ENCODE measurements around the gene BAD. TPM values are rescaled to one million over a fixed set of nuclear protein-coding genes. Genes with fewer than 3 reads are reported as not detected.
A peak's percentile ranks its signal among the peaks of the same experiment; 100 is the strongest.

BAD gene
- polyA plus RNA-seq, 2 of the 4 experiments (the other 2 are of a cell fraction) = 33.7 to 68.4 TPM

DNA sequence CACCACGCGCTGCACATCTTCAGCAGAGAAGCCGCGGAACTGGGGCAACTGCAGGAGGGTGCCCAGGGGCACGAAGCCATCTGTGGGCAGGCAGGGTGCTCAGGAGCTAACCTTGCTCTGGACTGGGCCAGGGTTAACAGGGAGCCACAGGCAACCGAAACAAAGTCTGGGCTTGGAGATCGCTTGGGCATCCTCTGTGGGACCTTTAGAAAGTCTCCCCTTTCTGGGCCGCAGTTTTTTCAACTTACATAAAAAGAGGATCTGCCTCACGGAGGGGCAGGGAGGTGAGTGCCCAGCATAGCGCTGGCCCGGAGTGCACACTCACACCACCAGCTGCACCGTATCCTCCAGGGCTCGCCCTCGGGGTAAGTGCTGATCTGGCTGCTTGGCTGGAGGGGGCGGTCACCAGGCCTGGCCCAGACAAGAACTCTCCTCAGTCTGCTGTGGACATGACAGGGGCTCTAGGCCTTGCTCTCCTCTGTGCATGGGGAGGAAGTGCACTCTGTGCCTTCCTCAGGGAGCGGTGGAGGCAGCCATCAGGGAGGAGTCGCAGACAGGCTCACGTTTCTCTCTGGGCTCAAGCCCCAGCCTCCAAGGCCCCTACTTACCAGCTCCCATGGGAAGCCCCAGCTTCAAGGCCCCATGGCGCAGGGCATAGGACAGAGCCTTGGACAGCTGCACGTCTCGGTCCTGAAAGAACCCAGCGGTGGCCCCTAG, 59.4 kb downstream of the BAD start:
- FAIRE-seq (no peak), DNase-seq (ENCODE audit: low read depth in 1 of 2, low spot score in 1 of 2) (no peak), ATAC-seq (peak in 1 of 2 experiments; percentile 2; a peak in 3 of 6 replicates)
- ChIA-PET POLR2A (interaction anchor here (1.3 to 2.9 kb wide), 2 partner anchors 16 to 40 kb away, joined by 11 to 16 read pairs; partner anchors contain the start of genes FKBP2 and STIP1), CTCF (interaction anchor here (1.4 to 19.9 kb wide), 9 partner anchors 8 to 78 kb away, joined by 3 to 254 read pairs (median 10); partner anchors contain the start of genes ESRRA, FERMT3, PLCB3 and STIP1)
- 81% methylated on average over 22 of the region's 22 CpGs for WGBS (ENCODE audit: missing lambda C conversion rate)
- Histone ChIP-seq H3K27ac (peak overlapping the region; percentile 93 to 99), H3K9me3 (no peaks in the 10 kb centered on the region), H3K4me3 (peak overlapping the region; percentile 97), H3K4me1 (peaks cover 30% of the 10 kb centered on the region), H3K4me2 (peak overlapping the region; percentile 100)
- TF ChIP-seq POLR2A (IDR thresholded peaks at IDR 0.05; ENCODE audit: low read length) = 0 out of 2 replicates have a peak, but pooled peaks have one; percentile 6
- TF ChIP-seq KDM5A (IDR thresholded peaks at IDR 0.05) = no peak

DNA sequence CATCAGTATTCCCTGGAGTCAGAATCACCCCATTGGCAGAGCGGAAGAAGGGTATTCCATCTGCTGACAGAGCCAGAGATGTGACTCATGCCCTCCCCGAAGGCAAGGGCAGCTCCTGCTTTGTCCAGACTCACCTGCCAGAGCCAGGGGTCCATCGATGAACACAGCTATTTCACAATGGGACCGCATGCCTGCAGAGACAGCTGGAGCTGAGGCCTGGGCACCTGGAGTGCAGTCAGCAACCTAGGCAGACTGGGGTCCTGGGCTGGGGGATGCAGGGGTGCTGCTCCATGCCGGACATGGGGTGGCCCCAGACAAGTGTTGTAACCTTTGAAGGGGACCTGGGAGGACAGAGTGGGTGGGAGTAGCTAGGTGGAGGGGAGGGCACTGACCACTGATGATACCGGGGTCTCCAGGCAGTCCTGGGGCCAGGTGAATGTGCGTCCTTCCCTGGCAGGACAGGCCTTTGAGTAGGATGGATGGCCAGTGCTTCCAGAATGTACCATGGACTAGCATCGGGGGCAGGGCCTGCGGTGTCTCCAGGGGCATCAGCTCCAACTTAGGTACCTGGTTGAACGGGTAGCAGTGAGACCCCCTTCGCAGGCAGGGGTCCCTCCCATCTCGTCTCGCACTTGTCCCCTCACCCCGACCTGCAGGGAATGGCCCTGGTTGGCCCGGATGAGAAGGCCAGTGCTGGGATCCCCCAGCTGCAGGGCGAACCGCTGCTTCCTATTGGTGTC, 60.1 kb downstream of the BAD start:
- WGBS (ENCODE audit: missing lambda C conversion rate) = 86% methylated on average over 14 of the region's 17 CpGs
- ChIA-PET POLR2A (no interaction called here), CTCF (interaction anchor here (1.4 to 19.9 kb wide), 8 partner anchors 9 to 79 kb away, joined by 3 to 254 read pairs (median 7); partner anchors contain the start of genes ESRRA, FERMT3, PLCB3 and STIP1)
- no peak for ATAC-seq
- TF ChIP-seq GATA3 (IDR thresholded peaks at IDR 0.05; ENCODE audit: borderline replicate concordance) (no peak), MAZ (IDR thresholded peaks at IDR 0.05; ENCODE audit: borderline replicate concordance, low read depth, low read length) (no peak), SMC3 (IDR thresholded peaks at IDR 0.05) (no peak), MYC (IDR thresholded peaks at IDR 0.05; ENCODE audit: borderline replicate concordance, low read length) (no peak), ZNF302 (CRISPR knock-in tag; IDR thresholded peaks at IDR 0.05) (no peak), FOXS1 (CRISPR knock-in tag; IDR thresholded peaks at IDR 0.05) (no peak), HDAC2 (IDR thresholded peaks at IDR 0.05) (no peak), SREBF2 (IDR thresholded peaks at IDR 0.05) (no peak), EP300 (IDR thresholded peaks at IDR 0.05) (no peak), CEBPB (IDR thresholded peaks at IDR 0.05) (no peak), ZFP36 (IDR thresholded peaks at IDR 0.05; ENCODE audit: borderline replicate concordance, partially characterized antibody) (no peak), ESRRA (IDR thresholded peaks at IDR 0.05; ENCODE audit: borderline replicate concordance, low read length) (no peak), CHD4 (IDR thresholded peaks at IDR 0.05; ENCODE audit: borderline replicate concordance) (no peak), RAD21 (conservative IDR thresholded peaks at IDR 0.05 in 1 of 2, IDR thresholded peaks at IDR 0.05 in 1 of 2) (no peak), NFE2L2 (conservative IDR thresholded peaks at IDR 0.05; ENCODE audit: low read length) (no peak), BHLHE40 (IDR thresholded peaks at IDR 0.05; ENCODE audit: low read depth, low read length) (no peak)
- TF ChIP-seq, protein P1, sequence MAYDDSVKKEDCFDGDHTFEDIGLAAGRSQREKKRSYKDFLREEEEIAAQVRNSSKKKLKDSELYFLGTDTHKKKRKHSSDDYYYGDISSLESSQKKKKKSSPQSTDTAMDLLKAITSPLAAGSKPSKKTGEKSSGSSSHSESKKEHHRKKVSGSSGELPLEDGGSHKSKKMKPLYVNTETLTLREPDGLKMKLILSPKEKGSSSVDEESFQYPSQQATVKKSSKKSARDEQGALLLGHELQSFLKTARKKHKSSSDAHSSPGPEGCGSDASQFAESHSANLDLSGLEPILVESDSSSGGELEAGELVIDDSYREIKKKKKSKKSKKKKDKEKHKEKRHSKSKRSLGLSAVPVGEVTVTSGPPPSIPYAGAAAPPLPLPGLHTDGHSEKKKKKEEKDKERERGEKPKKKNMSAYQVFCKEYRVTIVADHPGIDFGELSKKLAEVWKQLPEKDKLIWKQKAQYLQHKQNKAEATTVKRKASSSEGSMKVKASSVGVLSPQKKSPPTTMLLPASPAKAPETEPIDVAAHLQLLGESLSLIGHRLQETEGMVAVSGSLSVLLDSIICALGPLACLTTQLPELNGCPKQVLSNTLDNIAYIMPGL (CRISPR knock-in tag; IDR thresholded peaks at IDR 0.05; ENCODE audit: borderline replicate concordance) = no peak
- H3K27ac ChIP-seq = no peak overlapping the region
- no peak for FAIRE-seq
- no peak overlapping the region for H3K4me3 ChIP-seq
- no peak for DNase-seq (ENCODE audit: low read depth in 1 of 2, low spot score in 1 of 2)
- no peak overlapping the region for H3K4me2 ChIP-seq
- H3K9me3 ChIP-seq = no peaks in the 10 kb centered on the region
- peaks cover 26% of the 10 kb centered on the region for H3K4me1 ChIP-seq

DNA sequence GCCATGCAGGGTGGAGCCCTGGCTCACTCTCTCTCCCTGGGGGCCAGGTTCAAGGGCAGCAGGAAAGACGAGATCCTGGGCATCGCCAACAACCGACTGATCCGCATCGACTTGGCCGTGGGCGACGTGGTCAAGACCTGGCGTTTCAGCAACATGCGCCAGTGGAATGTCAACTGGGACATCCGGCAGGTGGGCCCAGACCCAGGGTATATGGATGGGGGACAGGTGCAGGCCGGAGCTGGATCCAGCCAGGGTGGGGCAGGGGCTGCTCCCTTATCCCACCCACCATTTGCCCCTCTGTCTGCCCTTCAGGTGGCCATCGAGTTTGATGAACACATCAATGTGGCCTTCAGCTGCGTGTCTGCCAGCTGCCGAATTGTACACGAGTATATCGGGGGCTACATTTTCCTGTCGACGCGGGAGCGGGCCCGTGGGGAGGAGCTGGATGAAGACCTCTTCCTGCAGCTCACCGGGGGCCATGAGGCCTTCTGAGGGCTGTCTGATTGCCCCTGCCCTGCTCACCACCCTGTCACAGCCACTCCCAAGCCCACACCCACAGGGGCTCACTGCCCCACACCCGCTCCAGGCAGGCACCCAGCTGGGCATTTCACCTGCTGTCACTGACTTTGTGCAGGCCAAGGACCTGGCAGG, 61.3 kb downstream of the BAD start:
- FAIRE-seq = no peak
- ChIA-PET CTCF (interaction anchor here (1.0 to 19.9 kb wide), 8 partner anchors 8 to 182 kb away, joined by 3 to 254 read pairs (median 6); partner anchors contain the start of genes ESRRA, FERMT3, PLCB3 and STIP1), POLR2A (no interaction called here)
- no peak for ATAC-seq
- Histone ChIP-seq H3K9me3 (no peaks in the 10 kb centered on the region), H3K4me1 (peaks cover 26% of the 10 kb centered on the region), H3K4me3 (no peak overlapping the region), H3K4me2 (no peak overlapping the region), H3K27ac (no peak overlapping the region)
- DNase-seq (ENCODE audit: low read depth in 1 of 2, low spot score in 1 of 2) = no peak
- 90% methylated on average over 24 of the region's 24 CpGs for WGBS (ENCODE audit: missing lambda C conversion rate)
- TF ChIP-seq SMC3 (IDR thresholded peaks at IDR 0.05) = no peak
- no peak for TF ChIP-seq HOXA7 (CRISPR knock-in tag; IDR thresholded peaks at IDR 0.05)
- no peak for TF ChIP-seq MYC (IDR thresholded peaks at IDR 0.05; ENCODE audit: borderline replicate concordance, low read length)
- TF ChIP-seq POLR2A (IDR thresholded peaks at IDR 0.05; ENCODE audit: low read length) = no peak
- TF ChIP-seq BHLHE40 (IDR thresholded peaks at IDR 0.05; ENCODE audit: low read depth, low read length) = no peak
- TF ChIP-seq CBX2 (IDR thresholded peaks at IDR 0.05; ENCODE audit: borderline replicate concordance, low read depth) = no peak
- TF ChIP-seq CBX8 (IDR thresholded peaks at IDR 0.05) = no peak
- TF ChIP-seq CHD4 (IDR thresholded peaks at IDR 0.05; ENCODE audit: borderline replicate concordance) = no peak
- no peak for TF ChIP-seq JUNB (IDR thresholded peaks at IDR 0.05)
- TF ChIP-seq POLR2AphosphoS2 (conservative IDR thresholded peaks at IDR 0.05; ENCODE audit: low read length) = no peak
- TF ChIP-seq CEBPB (IDR thresholded peaks at IDR 0.05) = no peak
- no peak for TF ChIP-seq RARB (CRISPR knock-in tag; IDR thresholded peaks at IDR 0.05)
- TF ChIP-seq HOXB13 (CRISPR knock-in tag; IDR thresholded peaks at IDR 0.05; ENCODE audit: low read depth) = no peak

All from A549 (cell line).